NCI-H524 (cell line): Measurements from ENCODE around the gene TSPAN15.

Experiments used
- DNase-seq, 2 experiments: peaks; one replicate each; lab custom pipeline; 2025; lab: John Stamatoyannopoulos, UW

Gene TSPAN15

DNA sequence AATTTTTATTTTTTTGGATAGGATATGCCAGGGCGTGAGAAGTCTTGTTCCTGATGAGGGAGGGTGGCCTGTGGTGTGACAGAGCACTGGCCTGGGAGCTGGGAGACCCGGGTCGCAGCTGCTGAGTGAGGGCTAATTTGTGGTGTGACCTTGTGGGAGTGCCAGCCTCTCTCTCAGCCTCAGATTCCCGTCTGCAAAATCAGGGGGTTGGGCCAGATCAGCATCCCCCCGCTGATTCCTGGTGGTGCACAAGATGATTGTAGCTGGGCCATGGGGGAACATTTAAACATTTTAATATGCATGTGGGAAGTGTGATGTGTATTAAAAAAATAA lies 14.9 kb downstream of the TSPAN15 start:
- DNase-seq: no peak

DNA sequence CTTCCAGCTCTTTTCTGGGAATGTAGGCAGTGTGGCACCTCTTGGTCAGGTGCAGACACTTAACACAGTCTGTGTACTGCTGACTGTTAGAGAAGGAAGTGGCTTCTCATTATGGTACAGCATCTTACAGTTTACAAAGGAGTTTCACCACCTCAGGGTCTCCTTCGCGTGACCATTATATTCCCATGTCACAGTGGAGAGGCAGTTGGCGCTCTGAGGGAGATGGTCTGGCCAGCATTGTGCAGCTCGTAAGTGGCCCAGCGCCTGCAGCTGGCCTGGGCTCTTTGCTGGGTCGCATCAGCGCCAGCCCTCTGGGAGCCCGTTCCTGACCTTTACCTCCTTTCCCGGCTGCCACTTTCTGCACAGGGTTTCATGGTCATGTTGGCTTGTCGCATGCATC lies 15.4 kb downstream of the TSPAN15 start:
- DNase-seq: no peak

GRCh38 chr10:69467928-69468750 lies 16.9 kb downstream of the TSPAN15 start:
- no peak for DNase-seq

DNA sequence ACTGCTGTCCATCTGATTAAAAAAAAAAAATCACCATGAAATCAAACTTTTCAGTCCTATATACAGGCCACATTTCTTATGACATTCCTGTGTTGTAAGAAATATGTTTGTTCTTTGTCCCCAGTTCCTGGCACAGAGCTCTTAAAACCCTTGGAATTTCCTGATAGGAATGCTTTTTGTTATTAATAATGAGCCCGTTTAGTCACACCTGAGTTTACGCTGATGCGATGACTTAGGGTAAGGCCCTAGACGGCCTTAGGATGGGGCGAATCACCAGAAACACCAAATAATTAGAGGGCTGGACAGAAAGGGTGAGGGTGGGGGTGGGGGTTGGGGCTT lies 17.5 kb downstream of the TSPAN15 start:
- no peak for DNase-seq

- DNase-seq: no peak
Measured at GRCh38 chr10:69469976-69470375, 18.7 kb downstream of the TSPAN15 start.

DNA sequence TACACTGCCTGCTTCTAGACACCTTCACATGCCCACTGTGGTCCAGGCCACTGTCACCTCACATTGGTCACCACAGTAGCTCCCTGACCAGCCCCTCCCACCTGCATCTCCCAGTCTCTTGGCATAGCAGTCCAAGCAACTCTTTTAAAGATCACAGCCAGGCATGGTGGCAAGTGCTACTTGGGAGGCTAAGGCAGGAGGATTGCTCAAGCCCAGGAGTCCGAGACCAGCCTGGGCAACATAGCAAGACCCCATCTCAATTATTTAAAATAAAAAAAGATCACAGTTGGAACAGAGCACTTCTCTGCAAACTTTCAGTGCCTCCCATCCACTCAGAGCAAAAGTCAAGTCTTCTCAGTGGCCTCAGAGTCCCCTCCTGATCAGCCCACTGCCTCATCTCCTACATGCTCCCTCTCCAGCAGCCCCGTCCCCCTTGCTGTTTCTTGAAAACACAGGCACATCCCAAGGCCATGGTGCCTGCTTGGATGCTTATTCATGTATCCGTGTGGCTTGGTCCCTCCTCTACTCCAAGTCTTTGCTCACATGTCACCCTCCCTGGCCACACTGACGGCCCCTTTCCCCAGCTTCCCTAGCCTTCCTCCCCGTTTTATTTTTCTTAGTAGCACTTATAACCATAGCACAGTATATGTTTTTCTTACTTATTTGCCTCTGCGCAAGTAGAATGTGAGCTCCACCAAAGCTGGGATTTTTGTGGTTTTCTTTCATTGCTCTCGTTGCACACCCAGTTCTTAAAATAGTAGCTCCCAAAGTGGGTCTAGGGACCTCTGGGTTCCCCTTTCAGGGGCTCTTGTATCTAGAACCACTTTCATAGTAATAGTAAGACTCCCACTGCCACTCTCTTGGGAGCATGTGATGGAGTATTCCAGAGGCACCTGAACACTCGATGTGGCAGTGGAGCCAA lies 19.5 kb downstream of the TSPAN15 start:
- no peak for DNase-seq

GRCh38 chr10:69472142-69472541 lies 20.9 kb downstream of the TSPAN15 start:
- no peak for DNase-seq

- no peak for DNase-seq
Measured at GRCh38 chr10:69472544-69472943, 21.3 kb downstream of the TSPAN15 start.

DNA sequence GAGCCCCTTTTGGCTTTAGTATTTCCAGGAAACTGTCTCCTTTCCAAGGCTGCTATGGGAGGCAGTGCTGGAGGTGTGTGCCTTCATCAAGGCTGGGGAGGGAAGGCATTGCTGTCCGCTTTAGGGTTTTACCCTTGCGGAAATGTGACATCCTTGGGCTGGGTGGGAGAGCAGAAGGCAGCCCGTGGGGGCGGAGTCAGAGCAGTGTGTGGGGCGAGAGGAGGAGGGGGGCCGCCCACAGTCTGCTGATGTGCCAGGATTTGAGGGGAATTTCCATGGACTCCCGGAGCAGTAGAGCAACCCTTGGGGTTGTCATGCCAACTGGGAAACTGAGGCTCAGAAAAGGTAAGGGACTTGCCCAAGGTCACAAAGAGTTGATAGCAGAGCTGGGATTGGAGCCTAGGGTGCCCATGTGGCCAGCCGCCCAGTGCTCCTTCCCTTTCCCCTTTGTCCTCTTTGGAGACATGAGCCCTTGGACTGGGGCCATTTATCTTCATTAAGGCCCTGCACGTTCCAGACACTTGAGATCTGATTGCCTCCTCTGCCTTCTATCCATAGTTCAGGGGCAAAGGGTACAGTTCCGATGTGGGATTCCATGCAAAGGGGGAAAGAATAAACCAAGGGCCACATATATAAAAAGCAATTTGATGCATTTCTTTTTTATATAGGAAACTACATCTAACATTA lies 22.2 kb downstream of the TSPAN15 start:
- peak in 1 of 2 experiments; percentile 21 for DNase-seq

DNA sequence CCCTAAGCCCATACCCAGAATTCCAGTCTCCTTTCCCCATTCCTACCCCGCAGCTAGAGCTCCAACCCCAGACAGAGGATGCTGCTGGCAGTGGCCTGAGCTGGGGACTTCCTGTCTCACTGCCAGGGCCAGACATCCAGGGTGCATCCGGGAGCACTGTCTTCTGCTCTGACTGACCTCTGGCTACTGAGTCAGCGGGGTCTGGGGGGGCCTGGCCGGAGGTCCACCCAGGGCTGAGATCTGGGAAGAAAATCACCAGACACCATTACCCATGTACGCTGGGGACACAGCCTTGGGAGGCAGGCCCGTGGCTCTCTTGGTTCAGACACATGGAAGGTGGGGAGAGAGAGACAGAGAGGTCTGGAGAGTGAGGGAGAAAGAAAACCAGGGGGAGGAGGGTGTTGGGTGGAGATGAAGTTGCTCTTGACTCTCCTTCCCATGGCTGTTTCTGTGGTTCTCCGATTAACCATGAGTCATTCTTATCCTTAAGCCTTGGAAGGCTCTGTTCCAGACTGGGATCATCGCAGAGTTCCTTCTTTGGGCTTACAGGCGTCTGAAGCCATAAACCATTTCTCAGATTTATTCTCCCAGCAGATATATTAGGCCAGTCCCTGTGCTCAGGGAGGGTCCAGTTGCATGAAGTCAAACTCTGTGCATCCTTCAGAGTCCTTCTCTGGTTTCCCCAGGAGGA lies 23.6 kb downstream of the TSPAN15 start:
- DNase-seq: no peak

DNA sequence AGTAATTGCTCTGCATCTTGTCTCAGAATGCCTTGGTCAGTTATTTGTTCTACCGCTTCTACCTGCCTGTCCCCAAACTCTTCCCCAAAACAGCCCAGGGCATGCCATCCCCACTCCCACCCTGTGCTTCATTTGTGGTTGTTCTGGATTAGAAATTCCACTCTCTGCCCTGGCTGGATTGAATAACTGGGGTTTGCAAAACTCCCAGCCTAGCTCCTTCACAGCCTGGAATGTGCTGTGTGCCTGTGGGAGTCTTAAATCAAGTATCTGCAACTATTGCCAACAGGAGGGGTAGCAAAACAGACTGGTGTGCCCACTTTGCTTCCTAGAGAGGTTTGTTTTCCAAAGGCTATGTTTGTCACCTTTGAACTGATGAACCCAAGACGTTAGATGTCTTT lies 24.2 kb downstream of the TSPAN15 start:
- no peak for DNase-seq

- peak in 1 of 2 experiments; percentile 6 for DNase-seq
Measured at GRCh38 chr10:69477968-69478597, 26.8 kb downstream of the TSPAN15 start.

GRCh38 chr10:69479240-69480067 lies 28.2 kb downstream of the TSPAN15 start:
- DNase-seq: peak; percentile 57 to 70

DNA sequence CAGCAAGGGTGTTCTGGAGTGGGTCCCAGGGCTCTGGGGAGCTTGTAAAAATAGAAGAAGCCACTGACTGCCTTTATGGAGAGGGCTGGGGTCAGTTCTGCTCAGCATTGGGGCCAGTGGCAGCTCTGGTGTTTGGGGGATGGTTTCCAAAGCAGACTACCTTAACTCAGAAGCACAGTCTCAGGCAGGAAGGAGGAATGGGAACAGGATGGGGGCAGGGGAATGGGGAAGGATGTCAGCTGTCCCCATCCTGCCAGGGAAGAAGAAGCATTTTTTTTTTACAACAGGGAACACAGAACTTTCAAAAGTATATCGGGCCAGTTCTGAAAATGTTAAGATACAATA lies 28.8 kb downstream of the TSPAN15 start:
- no peak for DNase-seq

DNA sequence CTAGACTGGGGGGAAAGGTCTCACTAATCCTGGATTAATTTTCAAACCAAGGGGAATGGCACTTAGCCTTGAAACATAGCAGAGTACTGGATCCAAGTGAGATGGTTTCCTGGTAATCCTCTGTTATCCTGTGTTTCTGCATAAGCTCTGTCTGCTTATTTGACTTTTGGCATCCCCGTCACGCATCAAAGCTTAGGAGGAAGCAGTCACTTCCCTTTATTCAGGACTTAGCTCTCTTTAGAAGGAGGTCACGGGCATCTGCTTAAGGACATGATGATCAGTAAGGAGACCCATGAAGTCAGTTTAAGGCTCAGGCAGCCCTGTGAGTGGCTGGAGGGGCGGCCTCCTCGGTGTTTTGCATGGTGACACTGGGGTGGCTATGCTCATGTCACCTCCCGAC lies 30.0 kb downstream of the TSPAN15 start:
- peak; percentile 64 to 72 for DNase-seq

DNA sequence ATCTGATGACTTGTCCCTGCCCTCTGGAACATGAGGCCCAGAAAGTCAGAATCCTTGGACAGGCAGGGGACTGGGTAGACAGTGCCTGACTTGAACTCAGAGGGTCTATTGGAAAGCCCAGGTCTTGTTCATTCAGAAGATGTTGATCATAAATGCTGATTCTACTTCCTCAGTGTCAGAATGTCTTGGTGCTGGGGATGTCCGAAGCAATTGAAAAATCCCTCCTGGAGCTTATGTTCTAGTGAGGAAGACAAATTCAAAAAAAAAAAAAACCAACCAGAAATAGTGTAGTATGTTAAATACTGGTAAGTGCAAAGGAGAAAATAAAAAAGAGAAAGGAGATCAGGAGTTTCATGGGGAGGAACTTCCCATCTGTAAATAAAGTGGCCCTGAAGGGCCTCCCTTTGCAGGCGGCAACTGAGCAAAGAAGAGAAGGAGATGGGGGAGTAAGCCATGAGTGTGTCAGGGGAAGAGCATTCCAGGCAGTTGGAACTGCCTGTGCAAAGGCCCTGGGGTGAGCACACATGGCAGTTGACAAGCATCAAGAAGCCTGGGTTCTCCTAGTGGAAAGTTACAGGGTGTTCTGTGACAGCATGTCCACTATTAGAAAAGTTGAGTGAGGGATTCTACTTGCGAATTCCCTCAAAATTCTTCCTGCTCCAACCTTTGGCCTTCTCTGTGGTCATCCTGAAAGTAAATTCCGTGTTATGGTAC lies 30.7 kb downstream of the TSPAN15 start:
- no peak for DNase-seq

DNA sequence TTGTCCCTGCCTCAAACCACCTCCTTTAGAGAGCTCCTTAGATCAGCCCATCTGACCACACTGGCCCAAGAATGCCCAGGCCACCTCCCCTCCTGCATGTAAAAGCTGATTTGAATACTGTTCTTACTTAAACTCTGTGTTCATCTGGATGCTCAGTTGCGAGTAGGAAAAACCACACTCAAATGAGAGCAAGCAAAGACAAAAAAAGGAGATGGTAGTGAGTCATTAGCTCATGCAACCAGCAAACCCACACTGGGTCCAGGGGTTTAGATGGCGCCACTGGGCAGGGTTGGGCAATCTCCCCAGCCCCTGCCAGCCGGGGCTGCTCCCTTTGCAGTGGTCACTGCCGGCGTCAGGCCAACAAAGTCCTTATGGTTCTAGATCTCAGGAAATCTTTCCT lies 32.7 kb downstream of the TSPAN15 start:
- DNase-seq: no peak

DNA sequence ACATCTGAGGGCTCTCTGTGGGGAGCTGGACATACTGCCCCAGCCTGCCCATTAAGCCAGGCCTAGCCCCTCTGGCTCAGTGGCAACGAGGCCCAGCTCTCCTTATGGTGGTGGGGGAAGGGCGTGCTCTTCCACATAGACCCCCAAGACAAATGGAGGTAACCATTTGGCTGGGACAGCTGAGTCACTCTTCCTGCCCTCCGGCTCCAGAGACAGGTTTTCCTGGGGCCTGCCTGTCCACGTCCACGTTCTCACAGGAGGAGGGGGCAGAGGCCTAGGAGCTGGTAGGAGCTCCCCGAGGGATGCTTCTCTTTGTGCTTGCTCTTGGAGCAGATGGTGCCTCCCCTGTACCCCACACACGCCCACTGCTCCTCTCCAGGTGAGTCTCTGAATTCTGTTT lies 33.5 kb downstream of the TSPAN15 start:
- DNase-seq: no peak

DNA sequence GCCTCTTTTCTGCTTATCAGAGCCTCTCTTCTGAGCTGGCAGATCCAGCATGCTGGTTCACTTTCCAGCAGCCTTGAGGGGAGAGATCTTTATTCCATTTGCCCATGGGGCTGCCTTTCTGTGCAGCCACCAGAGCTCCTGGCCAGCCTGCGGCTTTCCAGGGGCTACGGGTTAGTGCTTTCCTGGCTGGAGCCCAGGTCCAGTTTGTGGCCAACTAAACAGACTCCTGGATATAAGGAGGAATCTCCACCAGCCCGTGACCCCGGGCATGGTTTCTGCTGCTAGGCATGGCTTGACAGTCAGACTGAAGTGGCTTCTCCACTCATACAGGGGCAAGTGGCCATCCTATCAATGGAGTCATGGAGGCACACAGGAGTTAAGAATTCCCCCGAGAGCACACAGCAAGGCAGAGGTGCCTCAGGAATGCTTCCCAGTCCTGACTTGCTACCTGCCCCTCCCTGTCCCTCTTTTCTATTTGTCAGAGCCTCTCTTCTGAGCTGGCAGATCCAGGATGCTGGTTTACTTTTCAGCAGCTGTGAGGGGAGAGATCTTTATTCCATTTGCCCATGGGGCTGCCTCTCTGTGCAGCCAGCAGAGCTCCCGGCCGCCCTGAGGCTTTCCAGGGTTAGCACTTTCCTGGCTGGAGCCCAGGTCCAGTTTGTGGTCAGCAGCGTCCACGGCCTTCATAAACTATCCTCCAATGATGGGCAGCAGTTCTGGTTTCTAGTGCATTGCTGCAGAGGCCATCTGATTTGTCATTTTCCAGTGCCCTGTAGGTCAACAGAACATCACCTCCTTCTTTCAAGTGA lies 35.9 kb downstream of the TSPAN15 start:
- no peak for DNase-seq
